CD4-positive, alpha-beta T cell treated with Interleukin-6 for 4 hours (primary cell): Measurements from ENCODE around the gene SP140.
"Not testable (repeated sequence)": the region's sequence is repeated elsewhere in the genome, so short reads cannot be mapped to it uniquely, and the experiment has no call there.

Experiments used
- DNase-seq: peaks from one replicate; pipeline ENCODE4 v3.0.0-alpha.2; 2020; ENCODE audit warnings: mixed read lengths

Gene SP140

DNA sequence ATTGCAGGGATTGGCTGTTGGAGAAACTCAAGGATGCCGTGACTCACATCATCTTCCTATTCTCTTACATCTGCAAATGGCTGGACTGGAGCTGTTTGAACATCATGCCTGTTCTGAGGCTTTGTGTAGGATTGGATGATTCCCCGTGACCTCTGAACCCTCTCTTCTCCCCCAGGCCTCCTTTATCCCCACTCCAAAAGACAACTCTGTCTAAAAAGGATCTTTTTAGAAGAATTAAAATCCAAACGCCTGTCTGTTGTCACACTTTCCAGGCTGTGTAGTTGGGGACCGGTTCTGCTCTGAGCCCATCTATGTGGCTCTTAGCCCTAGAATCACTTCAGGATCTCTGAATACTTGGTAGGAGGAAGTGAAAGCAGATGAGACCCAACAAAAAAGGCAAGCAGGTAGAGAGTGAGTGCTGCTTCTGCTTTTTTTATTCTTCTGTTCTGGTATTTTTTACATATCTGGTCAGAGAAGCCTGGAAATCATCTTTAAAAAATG, 565 bp downstream of the SP140 start:
- DNase-seq = no peak

DNA sequence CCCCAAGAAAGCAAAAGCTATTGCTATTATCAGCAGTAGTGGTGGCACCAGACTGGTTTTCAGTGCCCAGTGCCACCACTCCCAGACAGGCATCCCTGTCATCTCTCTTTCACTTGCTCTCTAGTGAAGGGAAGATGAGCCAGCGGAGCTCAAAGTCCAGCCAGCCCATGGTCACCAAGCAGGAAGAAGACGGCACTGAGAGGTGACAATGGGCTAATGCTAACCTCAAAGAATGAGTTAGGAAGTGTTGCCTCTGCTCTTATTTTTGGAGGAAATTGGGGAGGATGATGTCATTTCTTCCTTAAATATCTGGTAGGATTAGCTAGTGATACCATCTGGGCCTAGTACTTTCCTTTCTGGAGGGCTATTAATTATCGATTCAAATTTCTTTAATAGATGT, 1.7 kb downstream of the SP140 start:
- DNase-seq = peak; percentile 9

DNA sequence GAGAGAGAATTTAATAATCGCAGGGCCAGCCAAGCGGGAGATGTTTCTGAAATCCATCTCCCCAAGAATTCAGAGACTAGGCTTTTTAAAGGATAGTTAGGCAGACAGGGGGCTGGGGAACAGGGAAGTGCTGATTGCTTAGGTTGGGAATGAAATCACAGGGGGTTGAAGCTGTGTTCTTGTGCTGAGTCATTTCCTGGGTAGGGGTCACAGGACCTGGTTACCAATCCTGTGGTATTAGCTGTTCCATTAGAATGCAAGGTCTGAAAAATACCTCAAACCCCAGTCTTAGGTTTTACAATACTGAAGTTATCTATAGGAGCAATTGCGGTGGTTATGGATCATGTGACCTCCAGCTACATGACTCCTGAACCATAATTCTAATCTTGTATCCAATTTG, 4.6 kb downstream of the SP140 start:
- no peak for DNase-seq

DNA sequence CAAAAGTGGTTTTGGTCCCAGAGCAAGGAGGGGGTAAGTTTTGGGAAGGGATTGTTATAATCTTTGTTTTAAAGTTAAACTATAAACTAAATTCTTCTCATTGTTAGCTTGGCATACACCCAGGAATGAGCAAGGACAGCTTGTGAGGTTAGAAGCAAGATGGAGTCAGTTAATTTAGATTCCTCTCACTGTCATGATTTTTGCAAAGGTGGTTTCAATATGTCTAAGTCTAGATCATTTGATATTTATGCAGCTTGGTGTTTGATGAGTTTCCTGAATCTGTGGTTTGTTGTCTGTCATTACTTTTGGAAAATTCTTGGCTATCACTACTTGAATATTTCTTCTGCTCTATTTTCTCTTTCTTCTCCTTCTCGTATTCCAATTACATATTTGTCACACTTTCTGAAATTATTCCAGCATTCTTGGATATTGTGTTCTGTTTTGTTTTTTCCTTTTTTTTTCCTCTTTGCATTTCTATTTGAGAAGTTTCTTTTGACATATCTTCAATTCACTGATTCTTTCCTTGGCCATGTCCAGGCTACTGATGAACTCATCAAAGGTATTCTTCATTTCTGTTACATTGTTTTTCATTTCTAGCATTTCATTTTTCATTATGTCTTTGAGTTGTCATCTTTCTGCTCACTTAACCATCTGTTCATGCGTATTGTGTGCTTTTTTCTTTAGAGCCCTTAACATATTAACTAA, 5.1 kb downstream of the SP140 start:
- no peak for DNase-seq

DNA sequence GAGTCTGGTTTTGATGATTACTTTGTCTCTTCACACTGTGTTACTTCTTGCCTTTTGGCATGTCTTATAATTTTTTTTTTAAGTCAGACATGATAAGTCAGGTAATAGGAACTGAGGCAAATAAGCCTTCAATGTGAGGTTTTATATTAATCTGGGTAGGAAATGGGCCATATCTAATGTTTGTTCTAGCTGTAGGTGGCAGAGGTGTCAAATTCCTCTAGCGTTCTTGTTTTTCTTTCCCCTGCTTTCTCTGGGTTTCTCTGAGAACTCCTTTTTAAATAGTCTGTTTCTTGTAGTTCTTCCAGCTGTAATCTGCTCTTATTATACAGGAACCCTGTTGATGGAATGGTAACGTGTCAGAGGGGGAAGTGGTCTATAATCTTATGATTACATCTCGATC, 5.7 kb downstream of the SP140 start:
- no peak for DNase-seq

DNA sequence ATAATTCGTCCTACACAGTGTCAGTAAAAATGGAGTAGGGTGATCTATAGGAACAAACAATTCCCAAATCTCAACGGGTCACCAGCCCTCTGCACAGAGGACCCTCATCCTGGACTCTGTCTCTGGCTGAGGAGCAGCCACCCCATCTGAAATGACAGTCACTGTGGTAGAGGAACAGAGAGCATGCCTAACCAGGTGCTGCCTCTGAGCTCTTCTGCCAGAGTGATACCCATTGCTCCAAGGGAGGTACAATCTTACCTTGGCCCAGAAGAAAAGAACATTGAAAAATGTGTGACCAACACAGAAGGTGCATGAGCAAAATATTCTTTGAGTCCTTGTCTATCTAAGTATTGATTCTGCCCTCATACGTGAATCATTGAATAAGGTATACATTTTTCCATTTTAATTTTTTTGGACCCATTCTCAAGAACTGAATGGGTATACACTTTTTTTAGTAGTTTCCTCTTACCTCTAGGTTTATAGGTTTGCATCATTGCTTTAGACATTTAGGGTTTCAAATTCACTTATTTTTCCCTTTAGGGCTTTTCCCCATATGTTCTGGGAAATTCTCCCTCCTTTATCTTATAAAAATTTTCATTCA, 8.7 kb downstream of the SP140 start:
- no peak for DNase-seq

DNA sequence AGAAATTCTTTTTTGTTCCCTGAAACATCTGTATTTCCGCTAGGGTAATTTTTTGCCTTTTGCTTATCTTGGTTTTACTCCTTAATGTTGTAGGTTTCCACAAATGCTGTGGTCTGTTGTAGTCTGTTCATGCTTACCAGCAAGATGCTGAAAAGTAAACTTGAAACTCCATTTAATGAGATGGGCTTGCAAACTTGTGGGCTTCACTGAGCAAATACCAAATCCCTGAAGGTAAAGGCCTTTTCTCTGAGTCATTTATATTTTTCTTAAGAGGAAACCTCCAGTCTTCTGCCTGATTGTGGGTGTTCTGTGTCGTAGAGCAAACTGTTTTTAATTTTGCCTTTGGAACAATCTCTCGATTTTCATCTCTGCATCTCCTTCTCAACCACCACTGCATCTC, 9.3 kb downstream of the SP140 start:
- no peak for DNase-seq

DNA sequence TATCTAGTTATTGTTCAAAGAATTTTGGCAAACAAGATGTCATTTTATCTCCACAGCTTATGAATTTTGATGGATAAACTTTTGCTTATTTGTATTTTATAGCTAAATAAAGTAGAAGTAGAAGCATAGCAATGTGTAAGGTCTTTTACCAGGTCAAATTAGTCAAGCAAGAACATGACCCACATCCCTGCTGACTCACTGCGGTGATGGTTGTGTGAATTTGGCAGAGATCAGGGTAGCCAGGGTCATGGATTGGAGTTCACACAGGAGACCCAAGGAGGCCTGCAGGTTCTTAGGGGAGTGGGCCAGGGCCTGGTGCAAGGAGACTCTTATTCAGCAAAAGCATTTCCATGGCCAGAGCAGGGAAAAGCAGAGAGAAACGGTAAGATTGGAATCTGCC, 18.7 kb downstream of the SP140 start:
- DNase-seq = no peak

DNA sequence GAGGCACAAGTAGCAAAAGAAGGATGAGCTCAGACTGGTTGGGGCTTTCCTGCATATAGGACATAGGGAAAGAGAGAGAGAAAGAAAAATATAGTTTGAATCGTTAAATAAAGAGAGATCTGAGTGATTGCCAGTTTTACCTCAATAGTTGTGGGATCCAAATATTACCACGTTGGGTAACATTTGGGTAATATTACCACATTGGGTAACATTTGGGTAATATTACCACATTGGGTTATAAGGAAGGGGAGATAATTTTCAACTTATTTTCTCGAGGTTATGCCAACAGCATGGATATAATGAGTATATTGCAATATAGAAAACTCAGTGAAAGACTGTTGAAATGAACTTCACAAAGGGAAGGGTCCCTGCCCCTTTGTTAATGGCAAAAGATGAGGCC, 20.7 kb downstream of the SP140 start:
- no peak for DNase-seq

DNA sequence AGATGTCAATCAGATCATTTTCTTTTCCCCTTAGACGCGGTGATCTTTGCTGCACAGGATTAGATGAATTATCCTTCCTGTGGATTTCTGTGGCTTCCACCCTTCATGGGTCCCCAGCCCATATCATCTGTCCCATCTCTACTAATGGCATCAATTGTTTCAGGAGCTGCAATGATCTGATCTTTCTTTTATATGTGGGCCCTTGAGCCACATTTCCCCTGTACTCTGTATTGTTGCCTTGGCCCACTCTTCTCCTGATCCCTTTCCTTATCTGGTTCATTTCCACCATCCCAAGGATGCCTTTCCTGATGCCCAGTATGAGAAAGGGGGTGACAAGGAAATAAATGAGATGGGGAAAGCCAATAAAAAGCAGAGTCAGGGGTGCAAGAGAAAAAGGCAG, 24.7 kb downstream of the SP140 start:
- DNase-seq = no peak

DNA sequence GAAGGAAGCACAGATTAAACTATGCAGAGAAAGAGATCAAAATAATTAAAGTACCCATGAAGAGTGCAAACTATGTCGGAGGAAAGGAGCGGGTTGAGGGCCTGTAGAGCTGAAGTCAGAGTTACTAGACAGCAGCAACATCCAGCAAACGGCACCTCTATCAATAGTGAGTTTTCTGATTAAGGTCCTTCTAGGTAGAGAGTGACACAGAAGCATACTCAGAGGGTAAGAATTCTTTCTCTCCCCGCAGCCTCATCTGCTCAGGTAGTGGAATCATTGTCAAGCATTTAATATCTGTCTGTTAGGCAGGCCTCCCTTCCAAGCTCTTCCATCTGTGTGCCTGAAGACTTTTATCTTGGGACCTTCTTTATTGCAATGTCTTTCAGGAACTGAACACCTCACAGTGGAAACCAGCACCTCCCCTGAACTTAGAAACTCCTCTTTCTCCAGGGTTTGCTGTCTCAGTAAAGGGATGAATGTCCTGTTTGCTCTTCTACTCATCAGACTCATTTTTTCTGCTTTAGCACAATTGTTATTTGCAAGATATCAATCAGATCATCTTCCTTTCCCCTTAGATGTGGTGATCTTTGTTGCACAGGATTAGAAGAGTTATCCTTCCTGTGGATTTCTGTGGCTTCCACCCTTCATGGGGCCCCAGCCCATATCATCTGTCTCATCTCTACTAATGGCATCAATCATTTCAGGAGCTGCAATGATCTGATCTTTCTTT, 28.8 kb downstream of the SP140 start:
- peak; percentile 39 for DNase-seq

DNA sequence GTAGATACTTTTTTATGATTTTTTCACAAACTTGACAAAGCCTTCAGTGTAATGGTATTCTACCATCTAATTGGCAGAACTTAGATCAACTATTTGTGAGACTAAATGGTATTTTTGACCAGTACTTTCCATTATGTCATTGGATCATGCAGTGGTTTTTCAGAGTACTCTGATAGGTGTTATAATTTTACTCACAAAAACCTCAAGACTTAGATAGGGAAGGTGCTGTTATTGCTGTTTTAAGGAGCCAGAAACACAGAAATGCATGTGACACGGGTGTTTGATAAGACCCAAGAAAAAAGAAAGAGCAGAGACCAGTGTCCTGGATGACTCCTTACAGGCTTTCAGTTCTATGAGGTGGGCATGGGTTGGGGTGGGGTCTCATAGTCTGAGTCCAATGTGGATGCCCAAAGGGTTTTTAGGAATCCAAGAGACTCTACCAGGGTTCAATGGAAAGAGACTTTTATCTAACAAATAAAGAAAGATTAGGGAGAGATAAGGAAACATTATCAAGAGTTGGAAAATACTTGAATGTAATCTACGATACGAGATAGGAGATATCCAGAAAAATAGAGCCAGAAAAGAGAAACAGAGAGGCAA, 31.3 kb downstream of the SP140 start:
- no peak for DNase-seq

DNA sequence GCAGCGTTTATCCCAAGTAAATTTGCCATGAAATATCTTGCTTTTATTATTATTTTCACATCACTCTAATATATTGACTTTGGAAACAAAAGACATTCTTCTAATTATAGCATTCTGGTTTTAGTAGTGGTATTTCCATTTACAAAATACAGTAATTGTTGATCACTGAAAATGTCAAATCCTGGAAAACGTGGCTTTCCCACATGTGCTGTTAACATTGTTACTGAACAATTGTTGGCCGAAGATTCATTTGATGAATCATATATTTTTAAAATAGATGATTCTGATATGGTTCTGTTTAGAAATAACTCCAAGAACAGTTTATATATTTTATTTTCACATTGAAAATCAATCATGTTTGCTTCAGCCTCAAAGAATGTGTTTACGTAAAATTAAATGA, 32.9 kb downstream of the SP140 start:
- no peak for DNase-seq

DNA sequence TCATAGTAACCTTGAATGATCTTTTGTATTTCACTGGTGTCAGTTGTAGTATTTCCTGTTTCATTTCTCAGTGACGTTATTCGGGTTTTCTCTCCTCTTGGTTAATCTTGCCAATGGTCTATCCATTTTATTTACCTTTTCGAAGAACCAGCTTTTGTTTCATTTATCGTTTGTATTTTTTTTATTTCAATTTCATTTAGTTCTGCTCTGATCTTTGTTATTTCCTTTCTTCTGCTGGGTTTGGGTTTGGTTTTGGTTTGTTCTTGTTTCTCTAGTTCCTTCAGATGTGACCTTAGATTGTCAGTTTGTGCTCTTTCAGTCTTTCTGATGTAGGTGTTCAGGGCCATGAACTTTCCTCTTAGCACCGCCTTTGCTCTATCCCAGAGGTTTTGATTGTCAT, 36.7 kb downstream of the SP140 start:
- no peak for DNase-seq

DNA sequence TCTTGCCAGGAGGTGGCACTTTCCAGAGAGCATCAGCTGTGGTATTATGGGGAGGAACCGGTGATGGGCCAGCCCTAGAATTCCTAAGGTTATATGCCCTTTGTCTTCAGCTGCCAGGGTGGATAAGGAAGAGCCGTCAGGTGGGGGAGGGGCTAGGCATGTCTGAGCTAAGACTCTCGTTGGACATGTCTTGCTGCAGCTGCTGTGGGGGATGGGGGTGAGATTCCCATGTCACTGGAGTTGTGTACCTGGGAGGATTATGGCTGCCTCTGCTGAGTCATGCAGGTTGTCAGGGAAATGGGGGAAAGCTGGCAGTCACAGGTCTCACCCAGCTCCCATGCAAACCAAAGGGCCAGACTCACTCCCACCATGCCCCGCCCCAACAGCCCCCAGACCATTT, 39.4 kb downstream of the SP140 start:
- DNase-seq = not testable (repeated sequence)

DNA sequence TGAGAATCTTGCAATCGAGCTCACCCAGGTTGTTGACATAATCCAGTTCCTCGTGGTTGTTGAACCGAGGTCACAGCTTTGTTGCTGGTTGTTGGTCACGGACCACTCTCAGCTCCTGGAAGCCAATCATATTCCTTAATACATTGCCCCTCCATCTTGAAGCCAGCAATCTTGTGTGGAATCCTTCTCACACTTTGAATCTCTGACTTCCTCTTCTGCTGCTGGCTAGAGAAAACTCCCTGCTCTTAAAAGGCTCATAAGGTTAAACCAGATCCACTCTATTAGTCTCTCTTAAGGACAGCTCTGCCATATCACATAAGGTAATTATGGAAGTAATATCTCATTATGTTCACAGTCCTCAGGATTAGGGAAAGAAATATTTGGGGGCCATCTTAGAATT, 41.1 kb downstream of the SP140 start:
- DNase-seq = no peak

DNA sequence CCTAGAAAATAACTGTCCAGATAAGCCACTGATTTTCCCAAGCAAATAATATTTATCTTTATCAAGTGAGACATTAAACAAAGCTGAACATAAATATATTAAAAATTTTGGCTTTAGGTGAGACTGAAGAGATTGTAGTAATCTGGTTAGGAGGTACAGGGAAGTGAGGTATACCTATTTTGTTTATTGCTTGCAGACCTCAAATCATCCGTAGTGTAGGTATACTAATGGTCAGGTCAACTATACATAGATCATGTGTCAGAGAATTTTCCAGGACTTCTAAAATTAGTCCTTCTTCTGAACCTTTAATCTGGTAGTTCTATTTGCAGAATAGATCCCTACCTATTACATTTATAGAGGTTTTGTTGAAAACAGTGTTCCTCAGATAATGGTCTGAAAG, 41.5 kb downstream of the SP140 start:
- no peak for DNase-seq

DNA sequence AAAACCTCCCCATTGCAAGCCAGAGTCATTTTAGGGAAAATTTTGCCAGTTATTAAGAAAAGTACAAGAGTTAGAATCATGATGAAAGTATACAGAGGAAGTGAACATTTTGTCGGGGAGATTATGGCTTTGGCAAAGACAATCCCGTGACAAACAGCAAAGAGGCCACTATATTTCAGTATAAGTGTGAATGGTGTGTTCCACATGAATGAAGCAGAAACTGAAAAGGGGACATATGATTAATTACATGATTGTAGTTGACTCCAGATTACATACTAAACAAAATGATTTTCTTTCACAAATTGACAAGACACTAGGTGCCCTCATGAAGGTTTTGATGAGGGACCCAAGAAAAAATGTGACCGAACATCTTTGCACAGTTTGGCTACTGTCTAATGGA, 42.0 kb downstream of the SP140 start:
- no peak for DNase-seq

DNA sequence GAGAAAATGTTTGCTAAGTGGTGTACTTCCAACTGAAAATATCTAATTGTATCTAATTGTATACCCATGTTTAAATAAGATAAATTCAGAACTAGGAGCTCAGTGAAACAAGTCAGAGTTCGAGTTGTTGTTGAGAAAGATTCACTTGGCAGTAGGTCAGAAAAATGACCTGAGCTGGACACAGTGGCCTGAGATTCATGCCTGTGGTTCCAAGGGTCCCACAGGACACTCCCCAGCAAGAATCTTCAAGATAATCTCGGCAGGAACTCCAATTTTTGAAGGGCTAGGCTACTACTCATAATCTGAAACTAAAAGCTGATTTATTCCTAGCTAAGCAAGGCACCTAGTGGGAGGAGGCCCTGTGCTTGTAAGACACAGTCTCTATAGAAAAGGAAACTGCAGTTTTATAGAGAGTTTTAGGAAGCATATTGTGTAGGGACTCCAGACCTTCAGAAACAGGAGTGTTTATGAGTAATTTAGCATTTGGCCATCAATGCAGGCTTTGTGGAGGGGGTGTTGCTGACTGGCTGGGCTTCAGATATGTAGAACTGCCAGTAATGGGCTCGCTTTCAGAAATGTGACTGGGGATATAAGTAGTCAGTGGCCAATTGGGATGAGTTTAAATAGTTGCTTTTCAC, 43.2 kb downstream of the SP140 start:
- no peak for DNase-seq

DNA sequence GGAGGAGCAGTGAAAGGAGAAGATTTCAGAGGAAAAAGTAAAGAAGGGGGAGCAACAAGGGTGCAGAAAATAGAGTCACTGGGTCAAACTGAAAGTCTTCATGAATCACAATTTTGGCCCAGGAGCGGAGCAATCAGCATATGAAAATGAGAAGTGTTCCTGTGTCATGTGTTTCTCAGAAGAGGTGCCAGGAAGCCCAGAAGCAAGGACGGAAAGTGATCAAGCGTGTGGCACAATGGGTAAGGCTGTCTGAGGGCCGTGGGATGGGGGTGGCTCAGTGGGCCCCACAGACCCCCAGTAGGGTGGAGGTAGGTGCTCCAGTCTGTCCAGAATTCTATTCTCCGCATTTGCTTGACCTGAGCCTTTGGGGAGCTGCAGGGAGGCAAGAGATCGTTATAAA, 44.2 kb downstream of the SP140 start:
- no peak for DNase-seq

DNA sequence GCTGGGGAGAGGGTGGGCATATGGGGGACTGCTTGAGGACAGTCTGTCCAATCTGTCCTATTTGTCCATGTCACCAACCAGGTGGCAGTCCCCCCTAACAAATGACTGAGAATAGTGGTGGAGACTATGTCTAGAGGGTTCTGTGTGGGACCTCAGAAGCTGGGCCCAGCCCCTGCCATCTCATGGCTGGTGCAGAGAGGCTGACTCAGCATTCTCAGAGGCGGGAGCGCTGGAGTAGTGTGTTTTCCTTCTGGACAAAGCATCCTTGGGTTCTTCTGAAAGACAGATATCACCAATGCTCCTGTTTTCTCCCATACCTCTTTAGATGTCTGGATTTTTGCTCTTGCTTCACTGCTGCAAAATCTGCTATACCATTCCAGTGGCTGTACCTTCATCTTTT, 57.4 kb downstream of the SP140 start:
- no peak for DNase-seq

DNA sequence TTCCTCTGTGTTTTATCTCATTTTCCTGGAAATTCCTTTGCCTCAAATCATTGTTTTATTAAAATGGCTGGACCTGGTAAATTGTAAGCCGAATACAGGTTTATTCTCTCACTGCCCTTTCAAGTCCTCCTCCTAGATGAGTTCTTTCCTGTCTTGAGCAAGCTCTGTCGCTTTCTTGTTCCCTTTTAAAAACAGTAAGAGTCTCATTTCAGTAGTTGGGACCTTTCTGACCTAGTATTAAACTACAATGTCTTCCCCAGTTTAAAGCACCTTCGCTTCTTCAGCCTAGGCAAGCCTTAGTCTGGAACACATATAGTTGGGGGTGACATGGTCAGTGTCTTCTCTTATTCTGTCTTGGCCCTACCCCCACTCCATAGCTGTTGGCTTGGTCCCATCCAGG, 60.5 kb downstream of the SP140 start:
- no peak for DNase-seq

DNA sequence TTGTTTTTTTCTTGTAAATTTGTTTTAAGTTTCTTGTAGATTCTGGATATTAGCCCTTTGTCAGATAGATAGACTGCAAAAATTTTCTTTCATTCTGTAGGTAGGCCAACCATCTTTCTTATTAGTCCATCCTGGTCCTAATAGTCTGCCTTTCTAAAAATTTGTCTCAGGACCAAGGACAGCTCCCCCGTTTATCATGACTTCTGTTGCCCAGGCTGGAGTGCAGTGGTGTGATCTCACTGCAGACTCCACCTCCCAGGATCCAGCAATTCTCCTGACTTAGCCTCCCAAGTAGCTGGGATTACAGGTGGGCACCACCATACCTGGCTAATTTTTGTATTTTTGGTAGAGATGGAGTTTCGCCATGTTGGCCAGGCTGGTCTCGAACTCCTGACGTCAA, 63.8 kb downstream of the SP140 start:
- DNase-seq = peak; percentile 19
